ENCODE data around the gene OTC. TPM values are rescaled to one million over a fixed set of nuclear protein-coding genes. Genes with fewer than 3 reads are reported as not detected.

Gene OTC
- total RNA-seq, 2 donors from 2014 or later: not detected

GRCh38 chrX:38403834-38404233 is 51.4 kb downstream of the OTC start:
- H3K9me3 Mint-ChIP-seq: no peaks in the 10 kb centered on the region
- no peak for ATAC-seq
- no peak for DNase-seq (ENCODE audit: low spot score in 2 of 2)
- H3K27ac Mint-ChIP-seq: no peak overlapping the region
- no peaks in the 10 kb centered on the region for H3K36me3 Mint-ChIP-seq

- H3K27ac Mint-ChIP-seq: peak overlapping the region in 1 of 2 donors; percentile 7
- no peak for DNase-seq (ENCODE audit: low spot score in 2 of 2)
- no peaks in the 10 kb centered on the region for H3K9me3 Mint-ChIP-seq
- no peak for ATAC-seq
- no peaks in the 10 kb centered on the region for H3K36me3 Mint-ChIP-seq
Measured at GRCh38 chrX:38407126-38407525, 54.7 kb downstream of the OTC start.

DNA sequence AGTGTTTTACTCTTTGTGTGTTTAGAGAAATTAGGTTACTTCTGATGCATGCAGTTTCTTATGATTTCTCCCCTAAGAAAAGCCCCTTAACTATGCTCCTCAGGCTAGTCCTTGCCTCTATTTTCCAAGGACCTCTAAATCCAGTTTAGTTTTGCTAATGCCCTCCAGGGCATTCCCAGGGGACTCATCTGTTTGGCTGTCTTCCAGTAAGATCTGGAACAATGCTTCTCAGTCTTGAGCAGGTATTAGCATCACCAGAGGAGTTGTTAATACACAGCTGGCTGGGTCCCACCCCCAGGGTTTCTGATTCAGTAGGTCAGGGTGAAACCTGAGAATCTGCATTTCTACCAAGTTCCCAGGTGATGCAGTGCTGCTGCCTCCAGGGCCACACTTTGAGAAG is 56.9 kb downstream of the OTC start:
- Mint-ChIP-seq H3K27ac (no peak overlapping the region), H3K9me3 (no peaks in the 10 kb centered on the region), H3K36me3 (no peaks in the 10 kb centered on the region)
- no peak for ATAC-seq
- DNase-seq (ENCODE audit: low spot score in 2 of 2): no peak

DNA sequence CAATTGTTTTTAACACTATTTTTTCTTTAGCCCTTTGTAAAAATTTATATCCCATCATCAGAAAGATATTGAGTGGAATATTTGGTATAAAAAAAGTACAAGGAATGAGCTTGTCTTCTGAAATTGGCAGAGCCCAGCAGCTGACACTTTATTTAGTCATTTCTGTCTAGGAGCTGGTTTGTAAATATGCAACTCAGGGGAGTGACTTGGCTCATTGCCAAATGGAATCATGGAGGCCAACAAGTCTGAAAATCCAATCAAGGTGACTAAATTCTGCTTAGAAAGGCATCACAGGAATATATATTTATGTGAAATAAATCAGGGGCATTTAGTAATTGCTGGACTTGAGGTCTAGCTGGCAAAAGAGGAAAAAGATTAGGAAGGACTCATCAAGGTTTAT is 74.4 kb downstream of the OTC start:
- no peaks in the 10 kb centered on the region for H3K9me3 Mint-ChIP-seq
- DNase-seq (ENCODE audit: low spot score in 2 of 2): no peak
- no peak for ATAC-seq
- no peak overlapping the region for H3K27ac Mint-ChIP-seq
- H3K36me3 Mint-ChIP-seq: no peaks in the 10 kb centered on the region

DNA sequence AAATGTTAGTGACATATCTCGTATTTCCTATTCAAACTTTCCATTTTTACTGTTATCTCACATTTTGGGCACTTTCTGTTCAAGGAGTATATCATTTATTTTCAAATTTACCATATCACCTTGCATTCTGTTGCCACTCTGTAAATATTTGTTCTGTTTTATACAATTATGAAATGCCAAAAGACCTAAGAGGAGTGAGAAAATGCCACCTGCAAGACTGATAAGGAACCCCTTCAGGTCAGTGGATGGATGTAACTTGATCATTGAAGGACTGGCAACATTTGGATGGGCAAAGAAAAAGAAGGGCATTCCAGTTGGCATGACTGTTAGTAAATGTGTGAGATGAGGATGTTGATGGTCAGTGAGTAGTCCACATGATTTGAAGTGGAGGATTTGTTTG is 79.1 kb downstream of the OTC start:
- Mint-ChIP-seq H3K9me3 (no peaks in the 10 kb centered on the region), H3K27ac (no peak overlapping the region), H3K36me3 (no peaks in the 10 kb centered on the region)
- ATAC-seq: no peak
- DNase-seq (ENCODE audit: low spot score in 2 of 2): no peak

DNA sequence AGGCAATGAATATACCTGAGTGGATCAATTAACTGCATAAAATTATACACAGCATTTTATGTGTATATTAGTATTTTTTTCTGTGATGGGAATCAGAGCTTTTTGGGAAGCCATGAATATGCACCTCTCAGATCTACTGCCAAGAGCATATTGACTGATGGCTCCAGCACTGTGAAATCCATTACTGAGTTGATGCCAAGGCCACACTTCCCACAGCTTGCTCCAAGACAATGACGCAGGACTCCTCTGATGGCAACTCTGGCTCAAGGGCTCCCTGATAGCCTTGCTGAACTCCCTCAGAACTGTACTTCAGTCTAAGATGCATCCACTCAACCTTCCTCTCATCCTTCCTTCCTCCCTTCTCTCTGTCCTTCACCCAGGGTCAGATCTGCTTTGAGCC is 82.7 kb downstream of the OTC start:
- ATAC-seq (no peak), DNase-seq (ENCODE audit: low spot score in 2 of 2) (no peak)
- Mint-ChIP-seq H3K36me3 (no peaks in the 10 kb centered on the region), H3K27ac (no peak overlapping the region), H3K9me3 (no peaks in the 10 kb centered on the region)

DNA sequence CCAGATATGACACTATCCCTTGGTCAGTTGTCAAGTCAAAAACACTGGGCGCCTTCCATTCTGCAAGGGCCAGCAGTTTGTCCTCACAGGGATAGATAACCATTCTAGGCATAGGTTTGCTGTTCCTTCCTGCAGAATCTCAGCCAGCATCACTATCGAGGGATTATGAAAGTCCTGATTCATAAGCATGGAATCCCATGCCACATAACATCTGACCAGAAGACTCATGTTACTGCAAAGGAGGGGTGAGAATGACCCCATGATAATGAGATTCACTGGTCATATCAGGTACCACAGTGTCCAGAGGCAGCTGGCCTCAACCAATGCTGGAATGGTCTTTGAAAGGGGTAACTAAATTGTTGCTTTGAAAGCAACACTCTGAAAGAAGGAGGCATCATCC is 84.7 kb downstream of the OTC start:
- Mint-ChIP-seq H3K36me3 (no peaks in the 10 kb centered on the region), H3K9me3 (no peaks in the 10 kb centered on the region), H3K27ac (no peak overlapping the region)
- ATAC-seq (no peak), DNase-seq (ENCODE audit: low spot score in 2 of 2) (no peak)

GRCh38 chrX:38438321-38438720 is 85.9 kb downstream of the OTC start:
- no peak for DNase-seq (ENCODE audit: low spot score in 2 of 2)
- Mint-ChIP-seq H3K36me3 (no peaks in the 10 kb centered on the region), H3K9me3 (no peaks in the 10 kb centered on the region), H3K27ac (no peak overlapping the region)
- no peak for ATAC-seq

GRCh38 chrX:38452603-38453002 is 100.2 kb downstream of the OTC start:
- H3K9me3 Mint-ChIP-seq: no peaks in the 10 kb centered on the region
- H3K36me3 Mint-ChIP-seq: no peaks in the 10 kb centered on the region
- DNase-seq (ENCODE audit: low spot score in 2 of 2) (no peak), ATAC-seq (no peak)
- no peak overlapping the region for H3K27ac Mint-ChIP-seq

DNA sequence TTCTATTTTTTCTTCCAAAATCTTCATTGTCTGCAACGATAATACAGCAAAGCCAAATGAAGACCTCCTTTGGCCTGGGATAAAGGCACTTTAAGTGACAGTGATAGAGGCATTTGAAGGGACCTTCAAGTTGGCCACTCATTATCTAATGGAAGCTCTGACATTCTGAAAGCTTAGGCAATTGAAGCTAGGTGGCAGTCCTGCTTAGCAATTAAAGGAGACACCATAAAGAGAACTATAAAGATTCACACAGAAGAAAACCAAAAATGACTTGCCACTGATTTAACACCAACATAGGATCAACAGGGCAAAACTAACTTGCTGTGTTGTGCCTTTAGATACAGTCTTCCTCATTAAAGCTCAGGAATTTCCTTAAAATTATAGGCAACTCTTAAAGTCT is 105.7 kb downstream of the OTC start:
- Mint-ChIP-seq H3K36me3 (no peaks in the 10 kb centered on the region), H3K9me3 (no peaks in the 10 kb centered on the region)
- DNase-seq (ENCODE audit: low spot score in 2 of 2): no peak

DNA sequence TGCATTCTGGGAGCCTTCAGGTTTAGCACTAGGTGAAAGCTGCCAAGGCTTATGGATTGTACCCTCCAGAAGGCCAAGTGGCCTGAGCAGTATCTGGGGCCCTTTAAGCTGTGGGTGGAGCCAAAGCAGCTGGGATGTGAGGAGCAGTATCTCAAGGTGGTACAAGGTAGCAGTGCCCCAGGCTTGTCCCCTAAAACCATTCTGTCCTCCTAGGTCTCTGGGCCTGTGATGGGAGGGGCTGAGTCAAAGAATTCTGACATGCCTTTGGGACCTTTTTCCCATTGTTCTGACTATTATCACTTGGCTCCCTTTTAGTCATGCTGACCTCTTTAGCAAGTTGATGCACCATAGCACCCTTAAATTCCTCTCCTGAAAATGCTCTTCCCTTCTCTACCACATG is 109.9 kb downstream of the OTC start:
- no peaks in the 10 kb centered on the region for H3K36me3 Mint-ChIP-seq
- DNase-seq (ENCODE audit: low spot score in 2 of 2) (no peak), ATAC-seq (no peak)
- H3K9me3 Mint-ChIP-seq: no peaks in the 10 kb centered on the region
- H3K27ac Mint-ChIP-seq: no peak overlapping the region

More for the DNA sequence above, 105.7 kb downstream of the OTC start:
- no peak for ATAC-seq
- no peak overlapping the region for H3K27ac Mint-ChIP-seq

DNA sequence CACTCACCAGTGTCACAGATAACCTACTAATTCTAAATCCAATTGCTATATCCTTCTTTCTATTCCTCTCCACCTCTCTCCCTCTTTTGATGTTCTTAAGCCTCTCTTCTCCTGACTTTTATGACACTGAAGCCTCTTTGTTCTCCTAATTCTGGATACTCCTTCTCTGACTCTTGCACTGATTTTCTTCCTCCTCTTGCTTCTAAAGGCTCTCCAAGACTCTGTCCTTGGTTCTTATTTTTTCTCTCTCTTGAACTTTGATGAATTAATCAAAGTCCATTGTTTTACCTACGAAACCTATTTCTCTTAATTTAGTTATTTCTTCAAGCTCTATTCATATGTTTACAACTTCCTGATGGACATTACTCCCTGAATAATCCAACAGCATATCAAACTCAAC is 113.3 kb downstream of the OTC start:
- H3K36me3 Mint-ChIP-seq: no peaks in the 10 kb centered on the region
- H3K27ac Mint-ChIP-seq: no peak overlapping the region
- H3K9me3 Mint-ChIP-seq: no peaks in the 10 kb centered on the region
- no peak for ATAC-seq
- no peak for DNase-seq (ENCODE audit: low spot score in 2 of 2)

GRCh38 chrX:38468563-38469157 is 116.3 kb downstream of the OTC start:
- no peaks in the 10 kb centered on the region for H3K9me3 Mint-ChIP-seq
- H3K27ac Mint-ChIP-seq: no peak overlapping the region
- H3K36me3 Mint-ChIP-seq: no peaks in the 10 kb centered on the region
- no peak for ATAC-seq
- DNase-seq (ENCODE audit: low spot score in 2 of 2): no peak

Other genes starting within 250 kb of the OTC start
- not detected for gene SRPX, start 131.7 kb upstream of the OTC start, total RNA-seq
- gene RPGR, start 25.1 kb upstream of the OTC start, total RNA-seq: 1 to 10 TPM; 6.3 to 8.0 TPM
- gene TSPAN7, start 208.9 kb downstream of the OTC start, total RNA-seq: 1 to 10 TPM in 1 of 2 donors, under 1 TPM in 1; 0.93 to 3.2 TPM